Measurements from ENCODE around the gene CCDC15.

The CCDC15 gene

DNA sequence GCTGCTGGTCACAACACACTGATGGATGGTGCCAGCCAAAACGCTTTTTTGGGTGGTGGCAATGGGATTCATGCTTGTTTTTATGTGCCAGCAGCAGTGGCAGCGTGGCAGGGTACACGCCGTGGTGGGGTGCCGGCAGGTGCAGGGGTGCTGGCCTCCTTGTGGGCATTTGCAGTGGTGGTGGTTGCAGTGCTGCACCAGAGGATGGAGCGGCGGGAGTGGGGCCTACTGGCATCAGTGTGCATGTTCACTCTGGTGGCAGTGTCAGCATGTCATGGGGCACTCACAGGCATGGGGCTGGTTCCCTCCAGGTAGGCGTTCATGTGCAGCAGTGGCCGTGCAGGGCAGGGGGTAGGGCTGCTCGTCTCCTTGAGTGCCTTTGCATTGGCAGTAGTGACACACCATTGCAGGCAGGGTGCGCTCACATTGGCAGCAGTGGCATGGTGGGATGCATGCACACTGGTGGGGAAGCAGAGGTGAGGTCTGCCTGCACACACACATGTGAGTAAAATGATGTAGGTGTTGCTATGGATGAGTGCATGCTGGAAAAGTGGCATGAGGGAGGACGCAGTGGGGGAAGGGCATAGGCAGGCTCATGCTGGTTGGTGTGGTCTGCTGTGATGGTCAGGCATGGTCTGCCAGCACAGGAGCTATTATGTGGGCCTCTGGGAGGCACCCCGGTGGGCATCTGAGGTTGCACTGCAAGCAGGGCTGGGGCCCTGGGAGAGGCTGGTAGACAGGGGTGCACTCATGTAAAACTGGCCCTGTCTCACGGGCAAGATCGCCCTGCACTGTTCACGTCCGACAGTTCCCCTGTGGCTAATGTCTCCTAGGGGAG is 29.9 kb downstream of the CCDC15 start:
- TF ChIP-seq, protein P1, sequence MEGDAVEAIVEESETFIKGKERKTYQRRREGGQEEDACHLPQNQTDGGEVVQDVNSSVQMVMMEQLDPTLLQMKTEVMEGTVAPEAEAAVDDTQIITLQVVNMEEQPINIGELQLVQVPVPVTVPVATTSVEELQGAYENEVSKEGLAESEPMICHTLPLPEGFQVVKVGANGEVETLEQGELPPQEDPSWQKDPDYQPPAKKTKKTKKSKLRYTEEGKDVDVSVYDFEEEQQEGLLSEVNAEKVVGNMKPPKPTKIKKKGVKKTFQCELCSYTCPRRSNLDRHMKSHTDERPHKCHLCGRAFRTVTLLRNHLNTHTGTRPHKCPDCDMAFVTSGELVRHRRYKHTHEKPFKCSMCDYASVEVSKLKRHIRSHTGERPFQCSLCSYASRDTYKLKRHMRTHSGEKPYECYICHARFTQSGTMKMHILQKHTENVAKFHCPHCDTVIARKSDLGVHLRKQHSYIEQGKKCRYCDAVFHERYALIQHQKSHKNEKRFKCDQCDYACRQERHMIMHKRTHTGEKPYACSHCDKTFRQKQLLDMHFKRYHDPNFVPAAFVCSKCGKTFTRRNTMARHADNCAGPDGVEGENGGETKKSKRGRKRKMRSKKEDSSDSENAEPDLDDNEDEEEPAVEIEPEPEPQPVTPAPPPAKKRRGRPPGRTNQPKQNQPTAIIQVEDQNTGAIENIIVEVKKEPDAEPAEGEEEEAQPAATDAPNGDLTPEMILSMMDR (IDR thresholded peaks at IDR 0.05; ENCODE audit: borderline replicate concordance, control extremely low read depth, extremely low read depth, insufficient read depth, missing control alignments), result no peak
- in situ Hi-C loops (cut with MboI; ENCODE audit: low sequenced_read_pairs, unreplicated experiment), result no loop called here
- peak; percentile 7 for DNase-seq (ENCODE audit: low spot score)

DNA sequence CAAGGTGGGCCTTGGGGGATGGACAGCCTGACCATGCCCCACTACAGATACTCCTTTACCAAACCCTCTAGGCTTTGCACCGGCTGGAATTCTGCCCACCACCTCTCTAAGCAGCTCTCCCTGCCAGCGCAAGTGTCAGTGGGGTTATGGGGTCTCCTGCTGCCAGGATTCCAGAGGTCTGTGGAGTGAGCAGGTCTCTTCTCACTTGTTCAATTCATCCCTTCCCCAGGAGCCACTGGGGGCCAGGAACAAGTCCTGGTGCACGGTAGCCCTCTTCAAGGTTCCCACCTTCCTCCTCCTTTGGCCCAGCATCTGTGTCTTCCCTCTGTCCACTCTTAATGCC is 30.5 kb downstream of the CCDC15 start:
- TF ChIP-seq, protein P1 (IDR thresholded peaks at IDR 0.05; ENCODE audit: borderline replicate concordance, control extremely low read depth, extremely low read depth, insufficient read depth, missing control alignments), result no peak
- in situ Hi-C loops (cut with MboI; ENCODE audit: low sequenced_read_pairs, unreplicated experiment), result no loop called here
- DNase-seq (ENCODE audit: low spot score), result no peak

DNA sequence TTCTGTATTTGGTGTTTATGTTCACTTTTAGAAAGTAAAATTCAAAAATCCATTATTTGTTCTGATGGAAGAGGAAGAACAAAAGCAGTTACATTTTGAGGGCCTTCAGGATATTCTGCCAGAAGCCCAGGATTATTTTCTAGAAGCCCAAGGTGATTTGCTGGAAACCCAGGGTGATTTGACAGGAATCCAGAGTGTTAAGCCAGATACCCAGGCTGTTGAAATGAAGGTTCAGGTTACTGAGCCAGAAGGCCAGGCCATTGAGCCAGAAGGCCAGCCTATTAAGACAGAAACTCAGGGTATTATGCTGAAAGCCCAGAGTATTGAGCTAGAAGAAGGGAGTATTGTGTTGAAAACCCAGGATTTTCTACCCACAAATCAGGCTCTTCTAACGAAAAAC is 33.1 kb downstream of the CCDC15 start:
- no peak for DNase-seq (ENCODE audit: low spot score)
- TF ChIP-seq, protein P1 (IDR thresholded peaks at IDR 0.05; ENCODE audit: borderline replicate concordance, control extremely low read depth, extremely low read depth, insufficient read depth, missing control alignments), result no peak
- in situ Hi-C loops (cut with MboI; ENCODE audit: low sequenced_read_pairs, unreplicated experiment), result no loop called here

DNA sequence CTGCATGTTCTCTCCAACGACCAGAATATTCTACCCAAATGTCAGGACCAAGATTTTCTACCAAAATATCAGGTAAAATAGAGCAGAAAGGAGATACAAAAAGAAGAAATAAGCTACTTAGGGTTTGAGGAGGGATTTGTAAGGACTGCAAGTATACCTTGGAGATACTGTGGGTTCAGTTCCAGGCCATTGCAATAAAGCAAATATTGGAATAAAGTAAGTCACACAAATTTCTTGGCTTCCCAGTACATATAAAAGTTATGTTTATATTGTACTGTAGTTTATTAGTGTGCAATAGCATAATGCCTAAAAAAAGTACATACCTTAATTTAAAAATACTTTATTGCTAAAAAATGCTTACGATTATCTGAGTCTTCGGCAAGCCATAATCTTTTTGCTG is 34.1 kb downstream of the CCDC15 start:
- DNase-seq (ENCODE audit: low spot score), result no peak
- in situ Hi-C loops (cut with MboI; ENCODE audit: low sequenced_read_pairs, unreplicated experiment), result no loop called here
- TF ChIP-seq, protein P1 (IDR thresholded peaks at IDR 0.05; ENCODE audit: borderline replicate concordance, control extremely low read depth, extremely low read depth, insufficient read depth, missing control alignments), result no peak

DNA sequence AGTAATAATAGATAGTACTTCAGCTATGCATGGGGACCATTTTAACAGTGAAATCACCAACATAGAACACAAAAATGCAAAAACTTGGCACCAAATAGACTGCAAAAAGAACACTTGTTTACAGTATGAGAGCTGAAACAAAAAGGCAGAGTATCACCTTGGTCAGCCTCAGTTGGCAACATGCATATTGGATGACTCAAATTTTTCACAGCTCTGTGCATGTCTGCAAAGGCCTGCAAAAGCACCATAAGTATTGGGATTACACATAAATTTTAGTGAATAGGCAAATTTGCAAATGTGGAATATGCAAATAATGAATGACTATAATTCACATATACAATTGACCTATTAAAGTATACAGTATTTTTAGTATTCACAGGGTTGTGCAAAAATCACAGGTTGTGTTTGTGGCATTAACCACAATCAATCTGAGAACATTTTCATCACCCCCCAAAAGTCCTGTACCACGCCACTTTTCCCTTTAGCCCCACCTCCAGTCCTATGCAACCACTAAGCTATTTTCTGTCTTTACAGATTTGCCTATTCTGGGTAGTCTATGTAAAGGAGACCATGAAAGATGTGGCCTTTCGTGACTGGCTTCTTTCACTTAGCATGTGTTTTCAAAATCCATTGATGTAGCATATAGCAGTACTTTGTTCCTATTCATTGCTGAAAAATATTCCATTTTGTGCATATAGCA is 47.2 kb downstream of the CCDC15 start:
- TF ChIP-seq, protein P1 (IDR thresholded peaks at IDR 0.05; ENCODE audit: borderline replicate concordance, control extremely low read depth, extremely low read depth, insufficient read depth, missing control alignments), result no peak
- in situ Hi-C loops (cut with MboI; ENCODE audit: low sequenced_read_pairs, unreplicated experiment), result no loop called here
- DNase-seq (ENCODE audit: low spot score), result no peak

DNA sequence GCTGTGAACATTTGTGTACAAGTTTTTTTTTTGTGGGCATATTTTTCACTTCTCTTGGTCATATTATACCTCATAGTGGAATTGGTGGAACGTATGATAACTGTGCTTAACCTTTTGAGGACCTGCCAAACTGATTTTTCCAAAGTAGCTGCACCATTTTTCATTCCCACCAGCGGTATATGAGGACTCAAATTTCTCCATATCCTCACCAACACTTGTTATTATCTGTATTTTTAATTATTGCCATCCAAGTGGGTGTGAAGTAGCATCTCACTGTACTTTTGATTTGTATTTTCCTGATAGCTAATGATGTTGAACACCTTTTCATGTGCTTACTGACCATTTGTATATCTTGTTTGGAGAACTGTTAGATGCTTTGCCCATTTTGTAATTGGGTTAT is 47.8 kb downstream of the CCDC15 start:
- no peak for DNase-seq (ENCODE audit: low spot score)
- in situ Hi-C loops (cut with MboI; ENCODE audit: low sequenced_read_pairs, unreplicated experiment), result no loop called here
- TF ChIP-seq, protein P1 (IDR thresholded peaks at IDR 0.05; ENCODE audit: borderline replicate concordance, control extremely low read depth, extremely low read depth, insufficient read depth, missing control alignments), result no peak

All from GM13976 (cell line).